HG02943 (cell line): Measurements from ENCODE around the gene CLDN14.

Source experiments
- ATAC-seq: cut with Tn5 transposase; IDR thresholded peaks from one replicate; pipeline ENCODE4 v1.9.1; 2021; ENCODE audit warnings: mild to moderate bottlenecking, low read depth, moderate library complexity; ENCODE audit not compliant: unreplicated experiment

Gene CLDN14, protein sequence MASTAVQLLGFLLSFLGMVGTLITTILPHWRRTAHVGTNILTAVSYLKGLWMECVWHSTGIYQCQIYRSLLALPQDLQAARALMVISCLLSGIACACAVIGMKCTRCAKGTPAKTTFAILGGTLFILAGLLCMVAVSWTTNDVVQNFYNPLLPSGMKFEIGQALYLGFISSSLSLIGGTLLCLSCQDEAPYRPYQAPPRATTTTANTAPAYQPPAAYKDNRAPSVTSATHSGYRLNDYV

GRCh38 chr21:36479415-36480402 lies at the start of gene CLDN14:
Gene CLDN14, minus strand, starts transcription at chr21:36480122. Its CDS starts 18,427 bp downstream, at chr21:36461695.
- ATAC-seq: no peak

GRCh38 chr21:36528716-36529115 lies 48.8 kb upstream of the CLDN14 start:
- ATAC-seq: no peak

DNA sequence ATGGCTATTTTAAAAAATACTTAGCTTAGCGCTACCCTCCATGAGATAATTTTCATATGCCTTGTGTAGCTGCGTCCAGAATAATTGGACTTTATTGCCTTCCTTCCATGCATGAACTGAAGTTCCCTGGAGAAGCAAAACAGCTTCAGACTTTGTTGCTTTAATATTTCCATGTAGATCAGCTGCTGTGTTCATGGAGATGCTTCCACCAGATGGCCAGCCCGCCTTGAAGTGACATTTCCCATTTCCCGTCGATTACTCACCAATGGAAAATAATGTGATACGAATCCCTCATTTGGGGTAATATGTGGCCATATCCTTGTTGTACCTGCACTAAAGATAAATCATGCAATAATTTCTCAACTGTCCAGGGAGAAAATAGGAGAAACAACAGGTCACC lies 47.4 kb upstream of the CLDN14 start:
- no peak for ATAC-seq

GRCh38 chr21:36526104-36526503 lies 46.2 kb upstream of the CLDN14 start:
- no peak for ATAC-seq

DNA sequence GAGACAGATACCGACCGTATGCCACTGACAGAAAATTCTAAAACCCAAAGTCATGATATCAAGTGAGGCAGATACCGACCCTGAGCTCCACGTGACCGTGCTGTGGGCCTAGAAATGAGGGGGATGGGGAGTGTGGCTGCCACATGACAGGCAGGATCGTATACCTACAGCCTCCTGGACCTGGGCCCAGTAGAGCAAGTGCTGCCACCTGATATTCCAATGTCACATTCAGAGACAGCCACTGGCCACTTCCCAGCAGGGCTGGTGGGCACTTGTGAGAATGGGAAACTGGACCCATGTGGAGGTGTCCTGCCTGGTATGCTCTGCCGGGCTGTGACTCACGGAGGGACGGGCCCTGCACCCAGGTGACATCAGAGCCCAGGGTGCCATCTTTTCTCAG lies 44.6 kb upstream of the CLDN14 start:
- ATAC-seq: no peak

- no peak for ATAC-seq
Observed at GRCh38 chr21:36522219-36522808, 42.4 kb upstream of the CLDN14 start.

GRCh38 chr21:36518883-36519492 lies 39.1 kb upstream of the CLDN14 start:
- no peak for ATAC-seq

- ATAC-seq: no peak
Observed at GRCh38 chr21:36517366-36518075, 37.6 kb upstream of the CLDN14 start.

DNA sequence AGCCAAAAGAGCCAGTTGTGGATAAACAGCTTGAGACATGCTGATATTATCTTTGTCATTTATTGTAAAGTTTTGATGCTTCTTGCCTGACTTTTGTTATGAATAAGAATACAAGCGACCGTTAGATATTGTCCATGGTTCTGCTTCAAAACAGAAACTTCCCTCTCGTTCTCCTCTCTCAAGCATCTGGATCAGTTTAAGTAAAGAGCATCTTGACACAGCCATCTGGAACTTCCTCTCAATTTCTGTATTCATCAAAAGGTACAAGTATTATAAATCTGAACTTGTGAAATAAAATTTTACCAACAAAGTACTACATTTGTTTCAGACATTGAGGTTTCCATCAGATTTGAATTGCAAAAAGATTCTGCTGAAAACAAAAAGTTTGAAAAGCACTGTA lies 36.4 kb upstream of the CLDN14 start:
- ATAC-seq: no peak

GRCh38 chr21:36513430-36513829 lies 33.5 kb upstream of the CLDN14 start:
- no peak for ATAC-seq

DNA sequence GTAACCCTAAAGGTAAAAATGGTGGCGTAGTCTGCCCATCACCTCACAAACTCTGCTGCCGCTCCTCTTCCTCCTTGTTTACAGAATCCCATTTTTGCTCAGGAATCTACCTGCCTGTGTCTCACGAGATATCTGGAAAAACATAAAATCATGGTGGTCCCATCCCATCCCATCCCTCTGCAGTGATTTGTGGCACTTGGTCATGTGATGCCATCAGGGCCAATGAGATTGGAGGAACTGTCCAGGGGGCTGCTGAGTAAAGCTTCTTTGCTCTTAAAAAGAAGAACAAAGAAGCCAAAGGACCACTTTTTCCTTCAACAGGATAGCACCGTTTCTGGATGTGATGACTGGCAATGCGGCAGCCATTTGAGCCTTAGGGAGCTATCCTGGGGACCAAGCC lies 33.0 kb upstream of the CLDN14 start:
- no peak for ATAC-seq

- no peak for ATAC-seq
Observed at GRCh38 chr21:36511484-36512220, 31.7 kb upstream of the CLDN14 start.

GRCh38 chr21:36510911-36511310 lies 31.0 kb upstream of the CLDN14 start:
- no peak for ATAC-seq

DNA sequence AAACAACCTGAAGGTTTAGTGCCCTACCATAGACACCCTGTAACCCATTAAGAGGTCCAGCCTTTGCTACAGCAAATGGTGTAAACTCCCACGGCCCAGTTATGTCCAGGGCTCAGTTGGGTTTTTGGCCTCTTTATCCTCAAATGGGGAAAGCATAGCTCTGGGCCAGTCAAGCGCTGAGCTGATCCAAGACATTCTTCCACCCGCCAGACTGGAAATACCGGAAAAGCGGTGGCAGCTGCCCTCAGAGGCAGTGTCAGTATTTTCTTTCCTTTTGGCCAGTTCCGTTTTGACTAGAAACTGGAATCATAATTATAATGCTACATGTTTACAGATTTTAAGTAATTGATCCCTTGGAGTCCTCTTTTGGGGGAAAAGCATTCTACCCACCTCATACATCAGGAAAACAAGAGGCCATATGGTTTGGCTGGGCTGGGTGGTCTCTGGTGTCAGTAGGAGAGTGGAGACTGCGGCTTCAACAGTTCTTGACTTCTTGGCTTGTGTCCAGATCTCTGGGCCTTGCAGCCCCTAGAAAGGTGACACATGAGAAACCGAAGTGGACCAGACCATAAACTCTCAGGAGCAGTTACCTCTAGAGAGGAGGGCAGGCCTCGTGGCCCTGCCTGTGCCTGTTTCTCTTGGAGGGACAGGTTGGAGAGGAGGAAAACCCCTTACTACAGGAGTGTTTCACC lies 30.2 kb upstream of the CLDN14 start:
- no peak for ATAC-seq

GRCh38 chr21:36508948-36509347 lies 29.0 kb upstream of the CLDN14 start:
- no peak for ATAC-seq

- no peak for ATAC-seq
Observed at GRCh38 chr21:36507397-36508018, 27.6 kb upstream of the CLDN14 start.

GRCh38 chr21:36506482-36506881 lies 26.6 kb upstream of the CLDN14 start:
- ATAC-seq: no peak
